Central memory CD8-positive, alpha-beta T cell (primary cell): ENCODE data around the gene FUT8.
A peak's percentile ranks its signal among the peaks of the same experiment; 100 is the strongest.
"Not testable (repeated sequence)": the region's sequence is repeated elsewhere in the genome, so short reads cannot be mapped to it uniquely, and the experiment has no call there.

Experiments used
- ATAC-seq: fragments of 150-1000 bp; cut with Tn5 transposase; replicated peaks from 2 replicates; pipeline ENCODE4 v1.10.0; 2022; ENCODE audit warnings: mild to moderate bottlenecking, moderate FRiP score, moderate number of reproducible peaks; ENCODE audit not compliant: poor library complexity, severe bottlenecking; ENCODE audit errors: extremely low read depth
- DNase-seq, 2 donors: peaks; one replicate each; pipeline ENCODE4 v3.0.0; 2021; ENCODE audit warnings: low spot score in 2 of 2
- H3K27ac Mint-ChIP-seq: one replicate; pipeline ENCODE4 v1.8.0; 2022; ENCODE audit warnings: low read depth, mild to moderate bottlenecking, moderate library complexity, mixed read lengths
- H3K27me3 Mint-ChIP-seq: one replicate; pipeline ENCODE4 v1.8.0; 2022; ENCODE audit warnings: mixed read lengths
- H3K36me3 Mint-ChIP-seq: one replicate; pipeline ENCODE4 v1.8.0; 2022; ENCODE audit warnings: mild to moderate bottlenecking, moderate library complexity, mixed read lengths; ENCODE audit not compliant: insufficient read depth
- H3K4me1 Mint-ChIP-seq: one replicate; pipeline ENCODE4 v1.8.0; 2022; ENCODE audit warnings: mixed read lengths
- H3K4me3 Mint-ChIP-seq: one replicate; pipeline ENCODE4 v1.8.0; 2022; ENCODE audit warnings: mild to moderate bottlenecking, moderate library complexity, mixed read lengths
- H3K9me3 Mint-ChIP-seq: one replicate; pipeline ENCODE4 v1.8.0; 2022; ENCODE audit warnings: mixed read lengths

The FUT8 gene

DNA sequence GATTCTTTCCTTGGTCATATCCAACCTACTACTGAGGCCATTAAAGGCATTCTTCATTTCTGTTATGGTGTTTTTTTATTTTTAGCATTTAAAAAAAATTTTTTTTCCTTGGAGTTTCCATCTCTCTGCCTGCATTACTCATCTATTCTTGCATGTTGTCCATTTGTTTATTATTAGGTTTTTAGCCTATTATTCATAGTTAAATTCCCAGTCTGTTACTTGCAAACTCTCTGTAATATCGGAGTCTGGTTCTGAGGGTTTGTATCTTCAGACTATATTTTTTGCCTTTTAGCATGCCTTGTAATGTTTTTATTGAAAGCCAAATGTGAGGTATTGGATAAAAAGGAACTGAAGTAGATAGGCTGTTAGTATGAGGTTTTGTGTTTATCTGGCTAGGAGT, 284.3 kb downstream of the FUT8 start:
- DNase-seq (no peak), ATAC-seq (no peak)
- Mint-ChIP-seq H3K4me1 (peaks cover 6% of the 10 kb centered on the region), H3K9me3 (no peaks in the 10 kb centered on the region), H3K36me3 (no peaks in the 10 kb centered on the region), H3K27ac (no peak overlapping the region), H3K27me3 (no peaks in the 10 kb centered on the region), H3K4me3 (no peak overlapping the region)

DNA sequence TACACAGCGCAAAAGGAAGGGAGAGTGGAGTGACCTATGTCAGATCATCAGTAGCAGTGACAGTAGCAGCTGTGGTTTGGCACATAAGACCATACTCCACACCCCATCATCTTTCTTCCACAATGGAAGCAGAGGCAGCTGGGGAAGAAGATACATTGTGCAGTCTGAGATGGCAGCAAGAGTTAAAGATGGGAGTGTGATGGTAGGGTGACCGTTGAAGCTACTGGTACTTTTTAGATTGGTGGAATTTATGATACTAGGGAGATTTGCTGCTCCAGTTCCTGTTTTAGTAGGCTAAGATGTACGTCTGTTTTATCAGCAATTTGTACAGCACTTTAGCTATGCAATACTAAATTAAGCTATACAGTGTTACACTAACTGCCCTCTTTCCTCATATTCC, 291.0 kb downstream of the FUT8 start:
- no peaks in the 10 kb centered on the region for H3K36me3 Mint-ChIP-seq
- no peaks in the 10 kb centered on the region for H3K27me3 Mint-ChIP-seq
- no peak overlapping the region for H3K27ac Mint-ChIP-seq
- H3K9me3 Mint-ChIP-seq, result peaks cover 5% of the 10 kb centered on the region
- H3K4me3 Mint-ChIP-seq, result no peak overlapping the region
- no peak for ATAC-seq
- peaks cover 7% of the 10 kb centered on the region for H3K4me1 Mint-ChIP-seq
- no peak for DNase-seq

DNA sequence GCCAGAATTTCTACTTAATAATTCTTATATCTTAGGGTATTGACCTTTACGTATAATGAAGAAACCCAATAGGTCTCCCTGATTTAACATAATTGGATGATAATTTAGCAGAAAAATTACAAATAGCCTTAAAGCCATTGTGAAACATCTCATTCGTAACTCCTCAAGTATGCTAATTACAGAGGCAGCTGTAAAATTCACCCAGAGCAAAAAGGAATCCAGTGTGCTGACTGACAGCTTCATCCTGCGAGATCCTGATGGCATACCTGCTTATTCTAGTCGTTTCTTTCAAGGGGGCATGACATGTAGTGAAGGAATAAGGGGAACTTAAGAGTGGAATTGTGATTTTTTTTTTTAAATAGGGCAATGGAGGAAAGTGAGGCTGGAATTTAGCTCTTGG, 291.5 kb downstream of the FUT8 start:
- Mint-ChIP-seq H3K9me3 (peaks cover 5% of the 10 kb centered on the region), H3K4me1 (peaks cover 9% of the 10 kb centered on the region), H3K27ac (no peak overlapping the region), H3K4me3 (no peak overlapping the region), H3K36me3 (no peaks in the 10 kb centered on the region), H3K27me3 (no peaks in the 10 kb centered on the region)
- no peak for DNase-seq
- no peak for ATAC-seq

DNA sequence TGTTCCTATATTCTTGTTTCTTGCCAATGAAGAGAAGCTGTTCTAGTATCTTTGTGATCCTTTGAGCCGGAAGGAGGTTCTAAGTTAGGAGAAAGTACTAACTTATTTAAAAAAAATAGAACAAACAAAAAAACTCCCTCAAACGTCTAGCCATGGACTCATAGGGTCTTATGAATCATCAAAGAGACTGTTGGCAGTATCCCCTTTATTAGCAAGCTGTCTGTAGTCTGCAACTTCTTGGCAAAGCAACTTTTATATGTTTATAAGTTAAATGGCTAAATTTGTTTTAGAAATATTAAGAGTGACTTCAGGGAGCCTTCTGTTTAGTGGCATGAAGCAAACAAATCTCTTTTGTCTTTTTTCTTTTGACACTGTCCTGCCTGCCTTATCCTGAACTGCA, 291.9 kb downstream of the FUT8 start:
- no peak for ATAC-seq
- no peak overlapping the region for H3K27ac Mint-ChIP-seq

DNA sequence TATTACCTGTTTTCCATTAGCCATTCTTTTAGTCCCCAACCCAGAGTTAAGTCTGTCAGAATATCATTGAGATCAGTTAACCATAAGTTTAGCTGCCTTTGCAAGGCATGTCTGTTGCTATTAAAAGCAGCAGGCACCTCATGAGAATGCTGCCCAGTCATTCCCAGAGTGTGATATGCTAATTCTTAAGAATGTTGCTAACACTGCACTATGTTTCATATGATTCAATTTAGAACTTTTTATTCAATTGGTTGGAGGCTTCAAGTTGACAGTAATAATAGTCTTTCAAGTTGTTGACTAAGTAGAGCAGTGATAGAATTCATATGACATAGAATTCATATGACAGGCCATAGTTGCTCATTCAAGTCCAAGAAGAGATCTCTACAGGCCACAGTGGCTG, 292.3 kb downstream of the FUT8 start:
- Mint-ChIP-seq H3K4me3 (no peak overlapping the region), H3K9me3 (peaks cover 5% of the 10 kb centered on the region), H3K4me1 (peaks cover 9% of the 10 kb centered on the region), H3K27ac (no peak overlapping the region), H3K36me3 (no peaks in the 10 kb centered on the region), H3K27me3 (no peaks in the 10 kb centered on the region)
- no peak for ATAC-seq
- no peak for DNase-seq

More for the DNA sequence above, 291.9 kb downstream of the FUT8 start:
- Mint-ChIP-seq H3K27me3 (no peaks in the 10 kb centered on the region), H3K4me1 (peaks cover 9% of the 10 kb centered on the region), H3K9me3 (peaks cover 5% of the 10 kb centered on the region), H3K36me3 (no peaks in the 10 kb centered on the region), H3K4me3 (no peak overlapping the region)
- DNase-seq, result no peak

DNA sequence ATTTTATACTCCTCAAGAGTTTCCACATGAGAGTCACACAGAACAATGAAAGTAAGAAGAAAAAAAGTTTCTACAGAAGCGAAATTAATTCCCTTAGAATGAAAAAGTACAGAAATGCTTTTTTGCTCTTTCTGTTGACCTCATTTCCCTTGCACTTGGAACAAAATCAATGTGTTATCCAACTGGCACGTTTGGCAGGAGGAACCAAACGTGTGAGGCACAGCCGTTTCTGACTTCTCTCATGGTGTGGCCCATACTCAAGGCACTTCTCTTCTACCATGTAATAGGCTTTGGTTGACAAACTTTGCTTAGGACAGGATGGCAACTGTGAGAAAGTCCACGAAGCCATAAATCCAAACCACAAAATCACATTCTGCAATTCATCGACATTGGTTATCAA, 297.0 kb downstream of the FUT8 start:
- peaks cover 20% of the 10 kb centered on the region for H3K4me1 Mint-ChIP-seq
- H3K4me3 Mint-ChIP-seq, result no peak overlapping the region
- H3K27ac Mint-ChIP-seq, result no peak overlapping the region
- H3K36me3 Mint-ChIP-seq, result peaks cover 4% of the 10 kb centered on the region
- no peak for ATAC-seq
- DNase-seq, result no peak
- H3K27me3 Mint-ChIP-seq, result no peaks in the 10 kb centered on the region
- H3K9me3 Mint-ChIP-seq, result peaks cover 5% of the 10 kb centered on the region

DNA sequence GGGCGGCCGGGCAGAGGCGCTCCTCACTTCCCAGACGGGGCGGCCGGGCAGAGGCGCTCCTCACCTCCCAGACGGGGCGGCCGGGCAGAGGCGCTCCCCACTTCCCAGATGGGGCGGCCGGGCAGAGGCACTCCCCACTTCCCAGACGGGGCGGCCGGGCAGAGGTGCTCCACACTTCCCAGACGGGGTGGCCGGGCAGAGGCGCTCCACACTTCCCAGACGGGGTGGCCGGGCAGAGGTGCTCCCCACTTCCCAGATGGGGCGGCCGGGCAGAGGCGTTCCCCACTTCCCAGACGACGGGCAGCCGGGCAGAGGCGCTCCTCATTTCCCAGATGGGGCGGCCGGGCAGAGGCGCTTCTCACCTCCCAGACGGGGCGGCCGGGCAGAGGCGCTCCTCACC, 304.3 kb downstream of the FUT8 start:
- not testable (repeated sequence) for H3K27me3 Mint-ChIP-seq, H3K27ac Mint-ChIP-seq, DNase-seq, ATAC-seq, H3K9me3 Mint-ChIP-seq, H3K4me3 Mint-ChIP-seq, H3K36me3 Mint-ChIP-seq
- H3K4me1 Mint-ChIP-seq, result peaks cover 13% of the 10 kb centered on the region

DNA sequence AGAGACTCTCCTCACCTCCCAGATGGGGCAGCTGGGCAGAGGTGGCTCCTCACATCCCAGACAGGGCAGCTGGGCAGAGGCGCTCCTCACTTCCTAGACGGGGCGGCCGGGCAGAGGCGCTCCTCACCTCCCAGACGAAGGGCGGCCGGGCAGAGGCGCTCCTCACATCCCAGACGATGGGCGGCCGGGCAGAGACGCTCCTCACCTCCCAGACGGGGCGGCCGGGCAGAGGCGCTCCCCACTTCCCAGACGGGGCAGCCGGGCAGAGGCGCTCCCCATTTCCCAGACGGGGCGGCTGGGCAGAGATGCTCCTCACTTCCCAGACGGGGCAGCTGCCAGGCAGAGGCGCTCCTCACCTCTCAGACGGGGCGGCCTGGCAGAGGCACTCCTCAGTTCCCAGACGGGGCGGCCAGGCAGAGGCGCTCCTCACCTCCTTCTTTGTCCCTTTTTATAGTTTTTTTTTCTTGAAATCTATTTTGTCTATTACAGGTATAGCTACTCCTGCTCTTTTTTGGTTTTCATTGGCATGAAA, 304.9 kb downstream of the FUT8 start:
- not testable (repeated sequence) for ATAC-seq, H3K4me3 Mint-ChIP-seq, DNase-seq, H3K27me3 Mint-ChIP-seq, H3K9me3 Mint-ChIP-seq, H3K36me3 Mint-ChIP-seq
- H3K4me1 Mint-ChIP-seq, result peaks cover 13% of the 10 kb centered on the region
- H3K27ac Mint-ChIP-seq, result peak overlapping the region; percentile 67

DNA sequence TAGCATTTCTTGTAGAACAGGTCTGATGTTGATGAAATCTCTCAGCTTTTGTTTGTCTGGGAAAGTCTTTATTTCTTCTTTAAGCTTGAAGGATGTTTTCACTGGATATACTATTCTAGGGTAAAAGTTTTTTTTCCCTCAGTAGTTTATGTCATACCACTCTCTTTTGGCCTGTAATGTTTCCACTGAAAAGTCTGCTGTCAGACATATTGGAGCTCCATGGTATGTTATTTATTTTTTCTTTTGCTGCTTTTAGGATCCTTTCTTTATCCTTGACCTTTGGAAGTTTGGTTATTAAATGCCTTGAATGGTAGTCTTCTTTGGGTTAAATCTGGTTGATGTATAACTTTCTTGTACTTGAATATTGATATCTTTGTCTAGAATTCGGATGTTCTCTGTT, 306.1 kb downstream of the FUT8 start:
- no peaks in the 10 kb centered on the region for H3K9me3 Mint-ChIP-seq
- H3K27ac Mint-ChIP-seq, result no peak overlapping the region
- no peak for ATAC-seq

DNA sequence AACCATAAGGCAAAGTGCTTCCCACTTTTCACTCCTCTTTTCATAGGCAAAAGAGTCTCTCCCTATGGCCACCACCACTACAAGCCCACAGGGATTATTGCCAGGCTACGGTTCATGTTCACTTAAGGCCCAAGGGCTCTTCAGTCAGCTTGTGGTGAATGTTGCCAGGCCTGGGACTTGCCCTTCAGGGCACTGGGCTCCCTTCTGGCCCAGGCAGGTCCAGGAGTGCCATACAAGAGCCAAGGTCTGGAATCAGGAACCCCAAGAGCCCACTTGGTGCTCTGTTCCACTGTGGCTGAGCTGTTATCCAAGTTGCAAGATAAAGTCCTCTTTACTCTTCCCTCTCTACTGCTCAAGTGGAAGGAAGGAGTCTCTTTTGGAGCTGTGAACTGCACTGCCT, 307.6 kb downstream of the FUT8 start:
- H3K36me3 Mint-ChIP-seq, result peaks cover 6% of the 10 kb centered on the region
- DNase-seq (no peak), ATAC-seq (no peak)
- H3K27ac Mint-ChIP-seq, result no peak overlapping the region
- no peak overlapping the region for H3K4me3 Mint-ChIP-seq
- no peaks in the 10 kb centered on the region for H3K9me3 Mint-ChIP-seq
- H3K27me3 Mint-ChIP-seq, result no peaks in the 10 kb centered on the region
- peaks cover 15% of the 10 kb centered on the region for H3K4me1 Mint-ChIP-seq

More for the DNA sequence above, 306.1 kb downstream of the FUT8 start:
- no peak overlapping the region for H3K4me3 Mint-ChIP-seq
- peaks cover 6% of the 10 kb centered on the region for H3K36me3 Mint-ChIP-seq
- H3K4me1 Mint-ChIP-seq, result peaks cover 19% of the 10 kb centered on the region
- H3K27me3 Mint-ChIP-seq, result no peaks in the 10 kb centered on the region
- no peak for DNase-seq

DNA sequence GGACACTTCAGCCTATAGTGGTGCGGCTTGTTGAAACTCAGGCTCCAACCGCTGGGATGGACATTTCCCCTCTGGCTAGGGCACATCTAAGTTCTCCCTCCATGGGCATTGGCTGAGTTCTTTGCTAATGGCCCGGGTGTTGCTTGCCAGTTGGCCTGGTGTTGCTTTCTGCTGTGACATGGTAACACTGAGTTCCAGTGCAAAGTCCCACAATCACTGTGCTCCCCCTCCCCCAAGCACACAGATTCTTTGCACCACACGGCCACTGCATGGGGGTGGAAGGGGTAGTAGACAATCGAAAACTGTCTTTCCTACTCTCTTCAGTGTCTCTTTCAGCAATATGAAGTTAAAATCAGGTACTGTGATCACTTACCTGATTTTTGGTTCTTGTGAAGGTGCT, 308.2 kb downstream of the FUT8 start:
- Mint-ChIP-seq H3K4me3 (no peak overlapping the region), H3K4me1 (peaks cover 11% of the 10 kb centered on the region), H3K9me3 (no peaks in the 10 kb centered on the region), H3K27ac (no peak overlapping the region), H3K36me3 (peaks cover 6% of the 10 kb centered on the region), H3K27me3 (no peaks in the 10 kb centered on the region)
- ATAC-seq (no peak), DNase-seq (no peak)

DNA sequence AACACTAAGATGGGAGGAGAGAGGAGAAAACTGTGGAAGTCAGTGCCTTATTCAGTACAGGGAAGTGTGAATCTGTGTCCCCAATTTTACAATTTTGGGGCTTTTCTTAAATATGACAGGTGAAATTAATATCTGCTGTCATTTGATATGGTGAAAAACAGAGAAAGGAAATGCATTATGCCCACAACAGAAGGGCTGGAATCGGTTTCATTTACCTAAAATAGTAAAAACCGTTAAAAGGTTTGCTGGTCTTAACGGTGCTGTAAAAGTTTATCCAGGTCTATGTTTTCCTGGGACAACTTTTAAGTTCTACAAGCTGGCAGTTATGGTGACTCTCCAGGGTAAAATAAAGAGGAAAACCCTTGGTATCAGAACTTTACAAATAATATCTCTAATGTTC, 310.8 kb downstream of the FUT8 start:
- H3K27me3 Mint-ChIP-seq, result no peaks in the 10 kb centered on the region
- no peak for ATAC-seq
- H3K9me3 Mint-ChIP-seq, result no peaks in the 10 kb centered on the region
- no peak overlapping the region for H3K27ac Mint-ChIP-seq
- H3K4me1 Mint-ChIP-seq, result peaks cover 11% of the 10 kb centered on the region
- DNase-seq, result no peak
- peaks cover 12% of the 10 kb centered on the region for H3K36me3 Mint-ChIP-seq
- H3K4me3 Mint-ChIP-seq, result peak overlapping the region; percentile 16

DNA sequence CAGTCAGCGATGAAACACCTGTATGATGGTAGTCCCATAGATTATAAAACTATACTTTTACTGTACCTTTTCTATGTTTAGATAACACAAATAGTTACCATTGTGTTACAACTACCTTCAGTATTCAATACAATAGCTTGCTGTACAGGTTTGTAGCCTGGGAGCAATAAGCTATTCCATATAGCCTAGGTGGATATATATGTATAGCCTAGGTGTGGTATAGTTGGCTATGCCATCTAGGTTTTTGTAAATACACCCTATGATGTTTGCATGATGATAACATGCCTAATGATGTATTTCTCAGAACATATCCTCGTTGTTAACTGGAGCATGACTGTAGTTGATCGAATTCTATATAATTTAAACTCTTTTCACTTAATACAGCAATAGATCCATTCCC, 316.1 kb downstream of the FUT8 start:
- ATAC-seq, result no peak
- H3K9me3 Mint-ChIP-seq, result no peaks in the 10 kb centered on the region
- no peaks in the 10 kb centered on the region for H3K4me1 Mint-ChIP-seq
- no peak for DNase-seq
- H3K4me3 Mint-ChIP-seq, result no peak overlapping the region
- H3K27me3 Mint-ChIP-seq, result no peaks in the 10 kb centered on the region
- no peak overlapping the region for H3K27ac Mint-ChIP-seq
- peaks cover 8% of the 10 kb centered on the region for H3K36me3 Mint-ChIP-seq

DNA sequence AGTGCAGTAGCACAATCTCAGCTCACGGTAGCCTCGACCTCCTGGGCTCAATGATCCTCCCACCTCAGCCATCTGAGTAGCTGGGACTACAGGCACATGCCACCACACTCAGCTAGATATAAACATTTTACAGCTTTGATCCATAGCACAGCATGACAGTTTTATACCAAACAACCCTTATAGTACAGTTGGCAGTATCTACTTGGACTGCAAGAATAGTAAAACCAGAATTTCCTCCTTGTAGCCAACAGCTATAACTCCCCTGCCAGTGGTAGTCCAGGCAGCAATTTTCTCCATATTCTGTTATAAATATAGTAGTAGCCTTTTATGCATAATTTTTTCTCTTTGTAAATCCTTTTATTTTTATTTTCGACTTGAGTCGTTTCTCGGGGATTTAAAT, 317.0 kb downstream of the FUT8 start:
- peaks cover 10% of the 10 kb centered on the region for H3K36me3 Mint-ChIP-seq
- no peak for DNase-seq
- H3K9me3 Mint-ChIP-seq, result no peaks in the 10 kb centered on the region
- ATAC-seq, result no peak
- no peak overlapping the region for H3K4me3 Mint-ChIP-seq
- no peak overlapping the region for H3K27ac Mint-ChIP-seq
- H3K27me3 Mint-ChIP-seq, result no peaks in the 10 kb centered on the region
- no peaks in the 10 kb centered on the region for H3K4me1 Mint-ChIP-seq
